Fibroblast of the conjunctiva (primary cell): ENCODE results near the gene FGF8.
"Not testable (repeated sequence)": the region's sequence is repeated elsewhere in the genome, so short reads cannot be mapped to it uniquely, and the experiment has no call there.

Experiments used
- DNase-seq: peaks from one replicate; pipeline ENCODE4 v3.0.0-alpha.2; 2010; ENCODE audit warnings: low read depth

Gene FGF8, protein sequence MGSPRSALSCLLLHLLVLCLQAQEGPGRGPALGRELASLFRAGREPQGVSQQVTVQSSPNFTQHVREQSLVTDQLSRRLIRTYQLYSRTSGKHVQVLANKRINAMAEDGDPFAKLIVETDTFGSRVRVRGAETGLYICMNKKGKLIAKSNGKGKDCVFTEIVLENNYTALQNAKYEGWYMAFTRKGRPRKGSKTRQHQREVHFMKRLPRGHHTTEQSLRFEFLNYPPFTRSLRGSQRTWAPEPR

DNA sequence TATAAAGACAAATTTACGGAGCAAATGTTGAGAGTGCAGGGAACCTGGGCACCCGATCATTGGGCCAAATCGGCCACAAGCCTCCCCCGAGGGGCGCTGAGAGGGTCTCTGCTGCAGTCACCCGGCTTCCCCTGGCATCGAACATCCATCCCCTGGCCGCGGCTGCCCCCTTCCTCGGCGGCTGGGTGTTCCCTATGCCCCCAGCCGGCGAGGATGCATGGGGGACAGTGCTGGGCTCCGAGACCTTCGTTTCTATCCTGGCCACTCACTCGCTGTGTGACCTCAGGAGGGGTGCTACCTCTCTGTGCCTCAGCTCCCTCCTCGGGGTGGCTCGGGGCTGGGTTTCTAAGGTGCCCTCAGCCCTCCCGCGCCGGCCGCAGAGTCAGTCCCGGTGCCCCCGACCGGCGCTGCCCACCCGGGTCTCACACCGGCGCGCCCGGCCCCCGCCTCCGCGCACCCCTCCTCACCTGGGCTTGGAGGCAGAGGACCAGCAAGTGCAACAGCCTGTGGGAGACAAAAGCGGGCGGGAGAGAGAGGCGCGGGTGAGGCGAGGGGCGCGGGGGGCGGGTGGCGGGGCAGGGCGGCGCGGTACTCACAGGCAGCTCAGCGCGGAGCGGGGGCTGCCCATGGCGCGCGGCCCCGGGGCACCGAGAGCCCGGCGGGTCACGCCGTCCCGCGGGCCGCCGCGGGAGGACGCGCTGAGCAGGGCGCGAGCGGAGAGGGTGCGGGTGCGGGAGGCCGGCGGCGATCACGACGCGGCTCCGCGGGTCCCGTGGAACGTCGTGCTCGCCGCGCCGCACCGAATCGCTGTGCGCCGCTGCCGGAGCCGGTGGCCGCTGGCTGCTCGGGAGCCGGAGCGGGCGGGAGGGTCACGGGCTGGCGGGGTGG lies at the start of gene FGF8:
Gene FGF8 (minus strand): TSS at position 842 of the 888 bp plus-strand sequence. CDS start 214 bp downstream, at position 628.
- DNase-seq = no peak

DNA sequence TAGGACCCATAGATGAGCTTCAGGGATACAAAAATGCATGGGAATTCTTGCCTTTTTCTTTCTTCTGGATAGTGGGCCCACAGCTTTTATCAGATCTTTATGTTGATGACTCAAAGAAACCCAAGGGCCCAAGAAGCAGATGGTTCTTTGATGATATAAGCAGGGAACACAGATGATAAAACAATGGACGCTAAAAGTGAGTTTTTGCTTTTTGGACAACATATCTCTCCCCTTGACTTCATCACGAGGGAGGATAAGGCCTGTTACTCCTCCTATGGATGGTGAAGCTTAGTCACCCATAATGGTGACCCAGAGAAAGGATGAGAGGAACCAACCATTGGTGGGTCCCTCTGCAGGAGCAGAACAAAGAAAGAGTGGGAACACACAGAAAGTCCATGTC lies 48.8 kb upstream of the FGF8 start:
- DNase-seq = no peak

DNA sequence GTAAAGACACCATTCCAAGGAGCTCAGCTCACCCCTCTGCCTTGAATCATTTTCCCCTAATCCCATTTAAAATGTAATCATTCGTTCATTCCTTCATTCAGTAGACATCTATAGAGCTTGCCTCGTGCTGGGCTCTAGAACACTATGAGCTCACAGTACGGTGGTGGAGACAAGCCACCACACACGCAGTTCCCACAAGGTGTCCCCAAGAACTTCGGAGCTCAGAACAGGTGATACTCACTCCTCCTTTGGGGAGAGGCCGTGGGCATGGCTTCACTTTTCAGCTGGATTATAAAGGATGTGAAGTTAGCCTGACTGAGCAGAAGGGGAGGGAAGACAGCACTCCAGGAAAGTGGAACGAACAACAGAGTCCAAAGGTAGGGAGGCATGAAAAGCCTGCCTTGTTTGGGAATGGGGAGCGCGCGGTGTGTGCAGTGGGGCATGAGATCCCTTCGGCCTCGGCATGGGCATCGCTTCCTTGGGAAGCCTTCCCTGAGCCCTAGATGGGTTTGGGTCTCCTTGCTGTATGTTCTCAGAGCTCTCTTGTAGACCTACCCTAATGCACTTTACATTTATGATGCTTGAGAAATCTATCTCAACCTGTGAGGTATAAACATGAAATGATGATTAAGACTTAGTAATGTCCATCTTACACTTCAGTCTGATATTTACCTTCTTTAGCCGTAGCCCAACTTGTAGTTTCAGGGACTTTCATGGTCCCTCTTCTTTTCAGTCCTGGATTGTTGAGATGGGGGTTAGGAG lies 43.1 kb upstream of the FGF8 start:
- no peak for DNase-seq

DNA sequence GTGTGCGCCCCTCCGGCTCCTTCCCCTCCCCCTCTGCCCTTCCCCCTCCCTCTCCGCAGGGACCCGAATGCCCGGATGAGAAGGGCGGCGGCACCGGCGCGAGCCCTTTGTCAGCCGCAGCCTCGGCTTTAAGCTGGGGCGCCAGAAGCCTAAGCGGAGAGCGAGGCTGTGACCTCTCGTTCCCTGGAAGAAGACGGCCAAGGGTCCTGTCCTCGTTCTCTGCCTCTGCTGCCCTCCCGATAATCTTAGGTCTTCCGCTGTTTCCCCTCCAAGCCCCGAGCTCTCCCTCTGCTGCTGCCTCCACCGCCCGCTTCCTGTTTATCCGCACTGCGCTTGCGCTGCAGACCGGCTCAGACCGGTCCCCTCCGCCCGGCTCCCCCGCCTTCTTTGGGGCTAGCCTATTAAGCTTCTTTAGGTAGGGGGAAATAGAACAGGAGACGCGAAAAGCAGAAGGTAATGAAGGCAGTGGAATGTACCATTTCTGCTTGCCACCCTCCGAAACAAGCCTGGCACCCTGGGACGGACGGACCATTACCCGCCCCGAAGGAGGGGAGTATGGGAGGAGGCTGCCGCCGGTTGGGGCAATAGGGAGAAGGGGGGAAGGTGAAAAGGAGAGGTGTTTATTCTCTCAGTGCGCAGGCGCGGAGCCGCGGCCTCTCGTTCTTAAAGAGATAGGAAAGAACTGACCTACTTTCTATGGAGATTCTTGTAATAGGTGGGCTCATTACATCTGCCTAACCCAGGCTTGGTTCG lies 42.4 kb upstream of the FGF8 start, which contains the start of gene OGA:
Gene OGA (minus strand): TSS at position 326 of the 753 bp plus-strand sequence. CDS start 422 bp downstream, outside the sequence.
- peak; percentile 100 for DNase-seq

DNA sequence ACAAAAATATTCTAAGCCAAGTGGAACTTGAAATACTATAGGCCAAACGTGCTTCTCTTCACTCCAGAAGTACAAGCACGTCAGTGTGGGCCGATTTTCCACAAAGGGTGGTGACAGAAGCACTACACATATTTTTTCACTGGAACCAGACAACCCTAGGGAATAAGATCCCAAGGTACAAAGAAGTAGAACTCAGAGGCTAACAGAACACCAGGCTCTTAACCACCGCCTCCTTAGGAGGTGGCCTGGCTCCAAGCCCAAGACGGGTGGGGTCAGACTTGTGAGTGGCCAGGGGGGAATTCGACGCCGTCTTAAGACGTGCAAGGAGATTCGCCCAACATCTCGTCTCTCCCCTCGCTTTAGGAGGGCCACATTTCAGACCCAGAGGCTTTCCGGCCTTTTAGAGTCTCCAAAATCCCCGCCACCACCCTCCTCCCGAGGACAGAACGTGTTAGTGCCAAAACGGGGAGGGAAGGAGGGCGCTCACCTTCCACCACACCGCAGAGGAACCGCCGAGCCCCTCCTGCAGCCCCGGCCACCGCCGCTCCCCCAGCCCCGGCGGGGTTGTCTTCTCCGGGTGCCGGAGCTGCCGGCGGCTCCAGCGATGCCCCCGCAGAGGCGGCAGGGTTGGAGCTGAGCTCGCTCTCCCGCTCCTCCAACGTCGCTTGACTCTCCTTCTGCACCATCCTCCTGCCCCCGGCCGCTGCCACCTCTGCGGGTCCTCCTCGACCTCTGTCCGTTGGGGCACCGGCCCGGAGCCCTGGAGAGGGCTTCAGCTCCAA lies 41.6 kb upstream of the FGF8 start:
- DNase-seq = peak; percentile 98

DNA sequence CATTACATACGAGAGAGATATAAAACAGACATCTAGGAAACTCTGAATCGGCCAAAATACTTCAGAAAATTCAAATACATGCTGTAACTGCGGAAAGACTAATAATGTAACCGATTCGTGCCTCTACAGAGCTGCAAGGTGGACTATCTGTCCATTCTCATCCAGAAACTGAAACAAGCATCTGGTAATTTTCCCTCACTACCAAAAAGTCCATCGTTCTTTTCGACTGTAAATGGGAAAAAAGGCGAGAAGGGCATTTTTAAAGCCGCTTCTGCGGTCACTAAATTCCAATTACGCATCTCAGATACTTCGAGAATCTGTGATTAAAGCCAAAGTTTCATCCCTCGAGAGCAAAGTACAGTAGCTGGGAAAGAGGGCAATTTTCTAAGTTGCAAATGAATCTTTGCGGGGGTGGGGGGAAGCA lies 41.0 kb upstream of the FGF8 start:
- DNase-seq = no peak

DNA sequence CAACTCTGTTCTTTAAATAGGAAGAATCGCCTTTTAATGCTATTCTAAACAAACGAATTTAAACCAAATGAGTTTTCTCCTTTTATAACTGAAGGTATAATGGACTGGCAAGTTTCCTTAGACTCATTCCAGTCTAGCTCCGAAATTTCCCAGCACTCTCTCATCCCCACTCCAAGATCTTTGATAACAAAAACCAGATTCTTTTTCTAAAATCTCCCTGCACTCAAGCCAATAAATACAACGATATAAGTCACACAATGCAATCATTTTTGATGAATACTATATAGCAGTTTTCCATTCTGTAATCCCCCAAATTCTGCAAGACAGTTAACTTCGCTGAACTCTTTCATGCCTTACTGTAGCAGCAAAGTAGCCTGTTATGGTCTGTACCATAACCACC lies 40.5 kb upstream of the FGF8 start:
- DNase-seq = no peak

DNA sequence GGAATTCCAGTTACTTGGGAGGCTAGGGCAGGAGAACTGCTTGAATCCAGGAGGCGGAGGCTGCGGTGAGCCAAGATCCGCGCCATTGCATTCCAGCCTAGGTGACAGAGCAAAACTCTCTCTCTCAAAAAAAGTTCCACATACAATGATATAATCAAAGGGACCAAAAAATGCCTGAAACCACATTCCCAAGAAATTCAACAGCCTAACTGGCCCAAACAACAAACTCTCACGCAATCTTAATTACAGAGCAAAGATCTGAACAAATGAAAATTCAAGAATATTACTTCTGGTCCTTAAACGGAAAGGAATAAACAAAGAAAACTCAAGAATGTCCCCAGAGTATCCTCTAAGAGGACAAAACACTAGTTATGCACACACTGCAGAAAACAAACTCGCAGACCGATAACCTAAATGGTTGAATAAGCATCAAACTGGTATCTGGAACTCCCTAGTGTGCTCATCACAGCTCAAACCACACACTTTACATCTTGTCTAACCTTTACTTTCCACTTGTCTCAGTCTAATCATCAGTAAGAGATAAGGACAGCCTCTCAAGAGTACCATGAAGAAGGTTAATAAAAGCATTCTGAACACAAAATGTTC lies 38.7 kb upstream of the FGF8 start:
- DNase-seq = no peak

DNA sequence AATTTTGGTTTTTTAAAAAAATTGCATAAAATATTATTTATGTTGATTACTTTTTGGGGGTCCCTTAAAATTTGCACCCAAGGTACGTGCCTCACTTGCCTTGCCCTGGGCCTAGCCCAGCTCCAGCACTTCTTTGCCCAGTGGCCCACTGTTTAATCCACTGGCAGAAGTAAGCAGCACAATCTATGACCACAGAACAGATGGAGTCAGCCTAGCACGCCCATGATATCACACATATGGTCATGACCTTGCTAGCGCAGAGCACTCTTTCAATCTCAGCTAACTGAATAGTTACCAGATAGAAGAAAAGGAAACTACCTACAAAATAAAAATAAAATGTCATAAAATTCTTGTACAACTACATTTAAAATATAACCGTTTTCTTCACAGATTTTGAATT lies 36.7 kb upstream of the FGF8 start:
- no peak for DNase-seq

DNA sequence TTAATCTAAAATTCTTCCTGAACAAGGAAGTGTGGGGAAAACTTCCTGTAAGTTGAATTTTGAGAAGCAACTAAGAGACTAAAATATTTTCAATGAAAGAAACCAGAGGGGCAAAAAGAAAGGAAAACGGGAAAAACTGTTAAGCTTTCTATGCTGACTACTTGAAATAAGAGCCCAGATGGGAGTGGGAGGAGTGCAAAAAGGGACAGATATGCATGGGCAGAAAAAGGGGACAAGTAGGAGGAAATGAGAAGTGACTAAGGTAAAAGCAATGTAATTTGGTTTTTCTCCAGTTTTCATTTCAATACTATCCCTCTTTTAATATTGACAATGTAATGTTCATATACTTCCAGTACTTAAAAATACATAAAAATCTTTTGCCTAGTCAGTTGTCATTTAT lies 31.2 kb upstream of the FGF8 start:
- DNase-seq = no peak

DNA sequence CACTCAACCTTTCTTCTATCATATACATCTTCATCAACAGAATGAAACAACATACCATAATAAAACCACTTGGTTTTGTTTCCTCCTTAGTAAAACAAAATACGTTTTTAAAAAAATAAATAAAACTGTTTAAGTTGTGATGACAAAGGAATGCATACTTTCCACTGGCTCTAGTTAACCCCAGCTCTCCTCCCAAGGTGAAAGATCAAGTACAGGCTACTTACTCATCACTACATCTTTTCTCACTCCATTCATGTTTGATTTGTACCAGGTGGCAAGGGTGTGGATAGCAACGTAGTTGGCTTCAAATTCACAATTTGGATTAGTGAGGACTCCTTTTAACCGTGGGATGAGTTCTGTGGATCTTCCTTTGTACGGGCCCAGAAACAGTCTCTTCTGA lies 27.6 kb upstream of the FGF8 start:
- no peak for DNase-seq

DNA sequence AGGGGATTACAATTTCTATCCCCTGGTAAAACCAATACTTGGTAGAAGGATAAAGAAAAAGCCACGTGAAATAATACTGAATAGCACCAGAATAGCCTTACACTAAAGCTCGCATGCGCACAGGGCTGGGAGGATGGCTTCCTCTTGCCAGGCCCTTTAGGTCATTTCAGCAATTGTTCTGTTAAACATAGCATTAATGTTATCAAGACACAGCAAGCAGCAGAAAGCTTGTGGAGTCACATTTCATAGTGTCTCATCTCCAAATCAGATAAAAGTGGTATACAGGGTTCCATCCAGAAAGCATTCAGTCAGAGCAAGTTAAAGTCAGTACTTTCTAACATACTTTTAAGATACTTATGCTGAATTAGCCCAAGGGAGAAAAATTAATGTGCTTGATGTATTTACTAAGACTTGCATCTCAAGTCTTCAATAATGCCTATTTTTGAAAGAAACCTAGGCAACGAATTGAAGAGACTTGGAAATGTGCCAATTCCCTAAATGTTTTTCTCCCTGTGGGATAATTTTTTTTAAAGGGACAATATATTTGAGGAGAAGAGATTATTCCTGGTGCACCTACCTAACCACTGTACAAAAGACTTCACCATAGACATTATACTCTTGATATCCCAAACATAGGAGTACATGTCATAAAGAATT lies 21.6 kb upstream of the FGF8 start:
- DNase-seq = no peak

DNA sequence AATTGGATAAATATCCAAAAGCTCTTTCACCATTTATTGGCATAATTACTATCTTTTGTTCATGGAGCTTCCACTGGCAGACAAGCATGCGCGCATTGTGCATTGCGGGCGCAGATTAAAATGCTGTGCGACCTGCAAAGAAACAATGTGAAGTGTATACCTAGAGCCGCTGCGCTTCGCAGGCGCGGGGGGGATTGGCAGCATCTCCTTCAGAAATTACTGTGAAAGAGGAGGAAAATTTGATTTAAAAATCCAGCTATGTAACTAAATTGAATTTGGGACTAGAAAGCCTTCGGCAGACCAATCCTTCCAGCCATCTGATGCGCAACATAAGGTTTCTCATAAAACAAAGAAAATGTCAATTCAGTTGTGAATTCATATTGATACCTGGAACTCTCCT lies 17.6 kb upstream of the FGF8 start:
- no peak for DNase-seq

DNA sequence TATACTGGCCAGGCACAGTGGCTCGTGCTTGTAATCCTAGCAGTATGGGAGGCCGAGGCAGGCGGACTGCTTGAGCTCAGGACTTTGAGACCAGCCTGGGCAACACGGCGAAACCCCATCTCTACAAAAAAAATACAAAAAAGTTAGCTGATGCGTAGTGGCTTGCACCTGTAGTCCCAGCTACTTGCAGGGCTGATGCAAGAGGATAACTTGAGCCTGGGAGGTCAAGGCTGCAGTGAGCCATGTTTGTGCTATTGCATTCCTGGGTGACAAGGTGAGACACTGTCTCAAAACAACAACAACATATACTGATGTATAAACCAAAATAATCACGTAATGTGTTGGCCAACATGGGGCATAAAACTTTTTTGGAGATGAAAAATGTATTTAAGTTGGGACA lies 13.8 kb upstream of the FGF8 start:
- no peak for DNase-seq

DNA sequence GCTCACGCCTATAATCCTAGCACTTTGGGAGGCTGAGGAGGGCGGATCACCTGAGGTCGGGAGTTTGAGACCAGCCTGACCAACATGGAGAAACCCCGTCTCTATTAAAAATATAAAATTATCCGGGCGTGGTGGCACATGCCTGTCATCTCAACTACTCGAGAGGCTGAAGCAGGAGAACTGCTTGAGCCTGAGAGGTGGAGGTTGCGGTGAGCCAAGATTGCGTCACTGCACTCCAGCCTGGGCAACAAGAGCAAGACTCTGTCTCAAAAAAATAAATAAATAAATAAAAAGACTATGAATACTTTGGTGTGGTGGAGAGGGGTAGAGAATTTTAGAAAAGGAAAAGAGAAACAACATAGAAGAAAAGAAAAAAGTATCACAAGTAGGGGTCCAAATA lies 13.3 kb upstream of the FGF8 start:
- DNase-seq = not testable (repeated sequence)

DNA sequence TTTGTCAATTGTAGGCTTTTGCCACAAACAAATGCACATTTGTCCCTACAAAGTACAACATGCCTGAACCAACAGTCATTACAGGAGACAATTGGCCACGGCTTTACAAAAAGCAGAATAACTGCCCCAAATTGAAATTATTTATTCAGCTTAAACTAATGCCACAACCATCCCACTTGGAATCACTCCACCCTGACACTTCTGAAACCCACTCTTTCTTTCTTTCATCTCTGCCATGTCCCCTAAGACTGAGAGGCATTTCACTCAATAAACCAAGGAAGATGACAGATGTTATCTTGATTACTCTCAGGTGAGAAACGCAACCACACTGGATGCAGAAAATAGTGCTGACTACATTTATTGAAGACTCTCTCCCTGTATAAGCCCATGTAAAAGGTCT lies 9.9 kb upstream of the FGF8 start:
- no peak for DNase-seq

DNA sequence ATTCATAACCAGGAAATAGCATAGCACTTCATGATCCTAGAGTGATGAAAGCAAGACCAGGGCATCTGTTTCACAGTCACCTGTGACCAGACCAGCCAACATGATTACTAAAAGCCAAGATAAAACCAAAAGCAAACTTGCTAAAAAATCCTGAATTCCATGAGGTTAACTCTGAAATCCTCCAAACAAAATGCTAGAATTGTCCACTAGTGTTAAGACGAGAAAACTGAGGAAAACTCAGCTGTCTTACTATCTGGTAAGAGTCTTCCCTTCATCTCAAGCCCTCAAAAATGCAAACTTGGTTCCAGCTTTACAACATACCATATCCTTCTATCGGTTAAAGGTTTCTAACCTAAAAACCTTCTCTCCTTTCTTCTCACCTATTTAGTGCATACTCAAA lies 8.6 kb upstream of the FGF8 start:
- DNase-seq = no peak

DNA sequence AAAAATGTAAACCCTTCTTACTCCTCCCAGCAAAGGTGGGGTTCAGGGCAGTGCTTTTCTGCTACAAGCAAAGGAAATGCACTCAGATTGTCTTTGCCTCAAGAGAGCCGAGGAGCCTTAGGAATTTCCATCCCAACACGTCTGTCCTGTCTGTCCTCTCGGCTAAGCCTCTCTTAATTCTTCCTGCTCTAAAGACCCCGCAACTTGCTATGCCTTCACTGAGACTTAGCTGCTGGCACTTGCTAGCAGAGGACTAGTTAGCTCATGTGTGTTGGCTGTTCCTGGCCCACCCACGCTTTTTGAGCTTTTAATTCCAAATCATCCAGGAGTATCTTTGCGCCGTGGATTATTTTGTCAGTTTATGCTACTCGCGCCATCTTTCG lies 7.8 kb upstream of the FGF8 start:
- DNase-seq = no peak

DNA sequence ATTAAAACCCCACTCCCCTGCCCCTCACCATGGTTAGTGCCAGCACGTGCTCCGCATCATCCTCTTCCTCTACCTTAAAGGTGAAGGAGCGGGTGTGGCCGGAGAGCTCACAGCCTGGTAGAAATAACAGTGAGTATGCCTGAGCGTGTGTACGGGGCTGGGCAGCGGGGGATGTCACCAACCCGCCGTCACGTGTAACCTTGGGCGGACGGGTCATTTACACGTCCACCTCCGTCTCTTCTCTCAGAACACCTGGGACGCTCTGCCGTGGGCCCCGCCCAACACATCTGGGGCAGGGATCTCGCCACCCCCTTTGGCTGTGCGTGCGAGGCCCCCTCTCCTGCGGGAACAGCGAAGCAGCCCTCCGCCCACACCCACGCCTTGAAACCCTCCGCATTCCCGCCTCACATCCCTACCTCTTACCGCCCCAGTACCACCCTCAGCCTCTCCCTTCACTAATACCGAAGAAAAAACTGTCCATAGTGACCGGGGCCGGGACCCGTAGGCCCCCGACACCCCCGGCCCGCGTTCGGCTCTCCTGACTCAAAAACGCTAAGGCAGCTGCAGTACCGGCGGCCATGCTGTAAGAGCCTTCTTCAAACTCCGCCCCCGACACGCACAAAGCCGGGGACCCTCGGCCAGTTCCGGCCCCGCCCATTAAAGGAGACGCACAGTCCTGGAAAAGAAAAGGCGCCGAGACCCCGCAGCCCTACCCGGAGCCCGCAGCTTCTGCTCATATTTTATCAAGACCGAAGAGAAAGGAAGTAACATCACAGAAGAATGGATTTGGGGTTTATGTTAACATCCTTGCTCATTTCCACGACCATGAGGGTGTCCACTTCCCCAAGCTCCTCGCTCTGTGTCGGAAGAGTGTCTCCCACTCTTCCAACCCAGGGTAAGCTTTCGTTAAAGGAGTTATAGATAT lies 7.2 kb upstream of the FGF8 start, which contains the start of gene NPM3:
Gene NPM3 (minus strand): TSS at position 636 of the 925 bp plus-strand sequence. CDS start 56 bp downstream, at position 580.
- DNase-seq = peak; percentile 56
